GM12872 (cell line): ENCODE results near the gene UBE2S.

Source experiments
- CTCF ChIP-seq: IDR thresholded peaks from 3 replicates; pipeline ENCODE4 v1.5.1; 2011; ENCODE audit warnings: low read depth, mild to moderate bottlenecking, low read length, moderate library complexity; ENCODE audit not compliant: insufficient read depth

UBE2S gene

GRCh38 chr19:55407800-55408532, 378 bp upstream of the UBE2S start:
- TF ChIP-seq CTCF, result no peak

GRCh38 chr19:55406826-55407549, 600 bp downstream of the UBE2S start:
- no peak for TF ChIP-seq CTCF

GRCh38 chr19:55406091-55406825, 1.3 kb downstream of the UBE2S start:
- TF ChIP-seq CTCF, result no peak

- TF ChIP-seq CTCF, result no peak
Measured at GRCh38 chr19:55405638-55406037, 1.9 kb downstream of the UBE2S start.

- no peak for TF ChIP-seq CTCF
Measured at GRCh38 chr19:55402509-55402908, 5.1 kb downstream of the UBE2S start.

GRCh38 chr19:55400281-55401087, 7.1 kb downstream of the UBE2S start:
- no peak for TF ChIP-seq CTCF
